IPS-18c (cell line): ENCODE results near the gene DPP10.

Source experiments
- H3K4me3 ChIP-seq: 2 replicates; pipeline ENCODE4 v1.7.0; 2013; ENCODE audit warnings: low read depth, mild to moderate bottlenecking, low read length, moderate library complexity; ENCODE audit not compliant: insufficient read depth
- H3K9me3 ChIP-seq: one replicate; pipeline ENCODE4 v1.6.1; 2013; ENCODE audit warnings: mild to moderate bottlenecking, low read length, moderate library complexity; ENCODE audit not compliant: control insufficient read depth, insufficient read depth

DPP10 gene

GRCh38 chr2:114805195-114805594 is 362.8 kb downstream of the DPP10 start:
- no peak overlapping the region for H3K4me3 ChIP-seq

GRCh38 chr2:114810092-114810491 is 367.7 kb downstream of the DPP10 start:
- Histone ChIP-seq H3K9me3 (peaks cover 2% of the 10 kb centered on the region), H3K4me3 (no peak overlapping the region)

More at GRCh38 chr2:114805195-114805594, 362.8 kb downstream of the DPP10 start:
- peaks cover 2% of the 10 kb centered on the region for H3K9me3 ChIP-seq

DNA sequence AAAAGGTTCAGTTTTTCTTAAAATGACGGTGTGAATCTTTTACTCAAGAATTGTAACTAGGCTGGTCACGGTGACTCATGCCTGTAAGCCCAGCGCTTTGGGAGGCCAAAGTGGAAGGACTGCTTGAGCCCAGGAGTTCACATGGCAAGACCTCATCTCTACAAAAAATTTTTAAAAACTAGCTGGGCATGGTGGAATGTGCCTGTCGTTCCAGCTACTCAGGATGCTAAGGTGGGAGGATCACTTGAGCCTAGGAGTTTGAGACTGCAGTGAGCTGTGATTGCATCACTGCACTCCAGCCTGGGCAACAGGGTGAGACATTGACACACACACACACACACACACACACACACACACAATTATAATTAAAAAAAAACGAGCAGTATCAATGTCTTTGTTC is 369.8 kb downstream of the DPP10 start:
- Histone ChIP-seq H3K9me3 (no peaks in the 10 kb centered on the region), H3K4me3 (no peak overlapping the region)

DNA sequence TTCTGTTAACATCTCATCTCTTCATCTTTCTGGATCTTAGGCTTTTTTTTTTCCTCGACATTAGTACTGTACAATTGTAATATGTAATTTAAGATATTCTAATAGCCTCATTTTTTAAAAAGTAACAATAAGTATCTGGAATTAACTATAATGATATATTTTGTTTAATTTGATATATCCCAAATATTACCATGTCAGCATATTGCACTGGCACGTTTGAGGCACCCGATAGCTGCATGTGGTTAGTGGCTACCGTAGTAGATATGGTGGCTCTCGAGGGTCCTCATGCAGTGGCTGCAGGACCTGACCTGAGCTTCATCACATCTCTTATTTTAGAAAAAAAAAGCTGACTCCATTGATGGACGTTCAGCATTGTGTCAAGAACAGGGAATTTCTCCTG is 371.9 kb downstream of the DPP10 start:
- H3K9me3 ChIP-seq = no peaks in the 10 kb centered on the region

DNA sequence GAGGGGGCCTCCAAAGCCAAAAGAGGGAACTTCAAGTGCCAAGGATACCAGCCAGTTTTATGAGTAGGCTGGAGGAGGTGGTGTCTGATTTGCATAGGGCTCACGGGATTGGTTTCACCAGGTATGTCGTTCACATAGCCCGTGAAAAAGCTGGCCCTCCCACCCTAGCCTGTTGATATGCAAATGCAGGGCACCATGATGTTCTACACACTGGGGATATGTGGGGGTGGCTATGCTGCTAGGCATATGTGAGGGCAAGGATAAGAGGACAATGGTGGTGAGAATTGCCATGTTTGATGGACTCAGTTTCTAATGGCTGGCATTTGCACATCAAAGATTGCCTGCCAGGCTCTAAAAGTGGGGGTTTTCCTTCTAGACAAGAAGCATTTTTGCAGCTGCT is 378.6 kb downstream of the DPP10 start:
- Histone ChIP-seq H3K9me3 (peaks cover 7% of the 10 kb centered on the region), H3K4me3 (no peak overlapping the region)

More for the DNA sequence above, 371.9 kb downstream of the DPP10 start:
- no peak overlapping the region for H3K4me3 ChIP-seq

DNA sequence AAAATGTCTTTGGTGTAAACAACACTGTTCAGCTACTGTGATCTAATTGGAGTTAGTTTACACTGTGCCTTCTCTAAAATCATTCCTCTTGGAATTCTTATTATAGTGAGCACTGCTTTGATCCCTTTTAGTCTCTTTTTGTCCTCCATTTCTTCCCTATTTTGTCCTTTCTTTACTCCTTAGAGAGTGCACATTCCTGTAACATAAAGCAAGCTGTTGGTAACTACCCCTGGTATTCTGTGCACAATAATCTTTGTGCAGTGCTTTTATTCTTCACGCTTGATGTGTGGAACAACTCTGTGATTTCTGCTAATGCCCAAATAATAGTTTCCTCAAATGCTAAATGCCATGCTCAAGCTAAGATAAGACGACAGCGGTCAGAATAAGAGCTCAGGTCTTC is 401.5 kb downstream of the DPP10 start:
- H3K4me3 ChIP-seq = no peak overlapping the region

GRCh38 chr2:114857196-114857595 is 414.8 kb downstream of the DPP10 start:
- Histone ChIP-seq H3K4me3 (no peak overlapping the region), H3K9me3 (no peaks in the 10 kb centered on the region)

More for the DNA sequence above, 401.5 kb downstream of the DPP10 start:
- H3K9me3 ChIP-seq = no peaks in the 10 kb centered on the region

GRCh38 chr2:114859726-114860510 is 417.5 kb downstream of the DPP10 start:
- no peak overlapping the region for H3K4me3 ChIP-seq
- H3K9me3 ChIP-seq = no peaks in the 10 kb centered on the region

DNA sequence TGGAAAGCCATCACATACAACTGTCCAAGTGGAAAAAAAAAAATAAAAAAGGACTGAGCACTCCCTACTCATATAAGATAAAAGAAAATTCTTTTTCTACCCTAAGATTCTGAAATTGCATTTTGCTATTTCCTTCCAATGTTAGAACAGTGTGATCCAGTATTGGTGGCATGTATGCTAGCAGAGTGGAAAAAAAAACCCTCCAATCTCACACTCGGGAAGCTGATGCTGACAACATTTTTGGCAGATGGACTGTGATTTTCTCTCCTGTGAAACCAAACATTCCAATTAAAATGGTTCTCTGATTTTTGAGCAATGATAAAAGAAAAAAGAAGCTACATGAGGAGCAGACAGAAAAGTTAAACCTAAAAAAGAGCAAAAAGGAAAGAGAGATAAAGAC is 419.8 kb downstream of the DPP10 start:
- Histone ChIP-seq H3K4me3 (no peak overlapping the region), H3K9me3 (no peaks in the 10 kb centered on the region)

DNA sequence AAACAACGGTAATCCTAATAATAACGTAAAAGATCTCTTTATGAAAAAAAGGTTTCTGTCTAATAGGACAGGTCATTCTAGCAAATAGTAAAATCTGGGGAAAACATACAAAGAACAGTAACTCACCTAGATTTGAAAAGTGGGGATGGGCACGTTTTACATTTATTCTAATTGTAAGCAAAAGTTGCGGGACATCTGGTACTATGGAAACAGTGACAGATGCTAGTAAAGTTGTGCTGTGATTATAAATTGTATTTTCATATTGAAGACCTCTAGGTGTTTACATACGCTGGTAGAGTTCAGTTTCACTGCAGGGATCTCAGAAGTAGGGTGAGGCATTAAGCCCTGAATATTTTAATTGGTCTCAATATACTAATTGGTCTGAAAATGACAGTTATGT is 422.5 kb downstream of the DPP10 start:
- H3K9me3 ChIP-seq = no peaks in the 10 kb centered on the region
- H3K4me3 ChIP-seq = no peak overlapping the region

DNA sequence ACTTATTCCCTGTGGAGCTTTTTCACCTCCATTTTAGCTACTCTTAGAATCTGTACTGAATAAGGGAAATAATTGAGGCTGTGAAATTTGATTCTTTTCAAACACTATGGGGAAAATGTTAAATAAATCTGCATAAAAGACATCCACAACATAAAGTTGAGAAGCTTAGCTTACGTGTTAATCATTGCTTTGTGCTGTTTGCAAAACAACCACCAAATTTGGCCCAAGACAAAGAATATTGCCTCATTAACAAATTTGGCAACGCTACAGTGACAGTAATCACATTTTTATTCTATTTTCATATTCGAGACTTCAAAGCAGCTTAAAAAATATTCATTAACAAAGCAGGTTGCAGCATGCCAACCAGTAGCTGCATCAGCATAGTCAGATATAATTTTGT is 437.6 kb downstream of the DPP10 start:
- Histone ChIP-seq H3K4me3 (no peak overlapping the region), H3K9me3 (no peaks in the 10 kb centered on the region)

DNA sequence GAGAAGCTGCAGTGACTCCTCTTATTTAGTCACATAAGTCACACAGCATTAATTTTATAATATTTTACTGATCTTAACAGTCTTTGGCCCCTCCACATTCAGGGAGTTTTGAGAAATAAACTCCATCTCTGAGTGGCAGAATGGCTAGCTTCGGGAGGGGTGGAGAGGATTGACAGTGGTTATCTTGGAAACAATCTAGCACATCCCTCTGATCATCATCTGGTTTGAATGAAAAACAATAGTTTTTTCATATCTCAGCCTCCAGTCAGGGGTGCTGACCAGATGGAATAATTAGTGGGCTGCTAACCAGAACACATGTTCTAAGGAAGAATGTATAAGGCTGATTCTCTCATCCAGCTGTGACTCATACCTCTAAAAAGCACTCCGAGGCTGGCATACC is 477.5 kb downstream of the DPP10 start:
- Histone ChIP-seq H3K4me3 (no peak overlapping the region), H3K9me3 (no peaks in the 10 kb centered on the region)

- Histone ChIP-seq H3K4me3 (no peak overlapping the region), H3K9me3 (no peaks in the 10 kb centered on the region)
These were observed 479.6 kb downstream of the DPP10 start for GRCh38 chr2:114922076-114922475.

- peaks cover 6% of the 10 kb centered on the region for H3K9me3 ChIP-seq
- H3K4me3 ChIP-seq = no peak overlapping the region
These were observed 483.1 kb downstream of the DPP10 start for GRCh38 chr2:114925296-114926255.

DNA sequence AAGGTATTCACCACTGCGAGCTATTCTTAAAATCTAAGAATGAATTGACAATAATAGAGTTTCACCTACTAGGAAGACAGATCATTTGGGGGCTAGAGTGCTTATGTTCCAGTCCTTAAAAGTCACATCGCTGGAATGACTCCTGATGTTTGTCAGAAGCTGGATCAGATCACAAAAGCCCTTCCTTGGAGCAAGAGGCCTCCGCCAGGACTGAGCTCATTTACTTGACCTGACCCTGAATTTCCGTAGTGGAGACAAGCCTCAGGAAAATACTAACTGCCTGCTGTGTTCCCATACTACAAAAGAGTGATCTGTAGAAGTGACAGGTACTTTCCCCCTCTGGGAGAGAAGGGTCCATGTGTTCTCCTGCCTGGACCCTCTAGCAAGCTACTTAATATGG is 483.9 kb downstream of the DPP10 start:
- Histone ChIP-seq H3K9me3 (peaks cover 6% of the 10 kb centered on the region), H3K4me3 (no peak overlapping the region)

GRCh38 chr2:114929225-114929624 is 486.8 kb downstream of the DPP10 start:
- Histone ChIP-seq H3K4me3 (no peak overlapping the region), H3K9me3 (peaks cover 6% of the 10 kb centered on the region)

- Histone ChIP-seq H3K9me3 (no peaks in the 10 kb centered on the region), H3K4me3 (no peak overlapping the region)
These were observed 491.3 kb downstream of the DPP10 start for GRCh38 chr2:114933671-114934241.

GRCh38 chr2:114935031-114935430 is 492.6 kb downstream of the DPP10 start:
- Histone ChIP-seq H3K9me3 (no peaks in the 10 kb centered on the region), H3K4me3 (no peak overlapping the region)
